Jurkat, Clone E6-1 (cell line): ENCODE results near the gene MSRB3.
"Not testable (repeated sequence)": the region's sequence is repeated elsewhere in the genome, so short reads cannot be mapped to it uniquely, and the experiment has no call there.

Experiments used
- DNase-seq: peaks from one replicate; pipeline ENCODE4 v3.0.0-alpha.2; 2011; ENCODE audit warnings: low read depth, low spot score
- H3K4me3 ChIP-seq: 2 replicates; pipeline ENCODE4 v1.5.1; 2011; ENCODE audit warnings: mild to moderate bottlenecking, low read length, control low read depth, moderate library complexity

Gene MSRB3

DNA sequence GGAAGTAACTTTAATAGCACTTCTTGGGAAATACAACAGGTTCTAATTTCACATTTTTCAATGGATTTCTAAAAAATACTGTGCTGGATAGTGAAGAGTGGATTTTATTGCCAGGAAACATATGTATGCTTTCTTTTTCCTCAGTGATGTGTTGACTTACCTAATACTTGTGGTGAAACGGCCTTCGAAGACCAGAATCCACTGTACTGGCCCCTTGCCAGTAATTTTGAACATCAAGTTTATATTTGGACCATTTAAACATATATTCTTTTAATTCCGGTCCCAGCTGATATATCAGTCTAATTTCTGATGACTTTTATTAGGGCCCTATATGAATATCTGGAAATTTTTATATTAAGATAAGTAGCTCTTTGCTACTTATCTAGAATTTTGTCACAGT, 1.8 kb downstream of the MSRB3 start:
- H3K4me3 ChIP-seq, result no peak overlapping the region
- DNase-seq, result no peak

GRCh38 chr12:65282840-65283239, 4.4 kb downstream of the MSRB3 start:
- no peak for DNase-seq
- H3K4me3 ChIP-seq, result no peak overlapping the region

- not testable (repeated sequence) for DNase-seq, H3K4me3 ChIP-seq
Measured at GRCh38 chr12:65285532-65285931, 7.0 kb downstream of the MSRB3 start.

GRCh38 chr12:65287426-65287825, 8.9 kb downstream of the MSRB3 start:
- no peak overlapping the region for H3K4me3 ChIP-seq
- DNase-seq, result no peak

- DNase-seq, result no peak
- H3K4me3 ChIP-seq, result no peak overlapping the region
Measured at GRCh38 chr12:65292241-65292640, 13.8 kb downstream of the MSRB3 start.

GRCh38 chr12:65293735-65294134, 15.3 kb downstream of the MSRB3 start:
- H3K4me3 ChIP-seq, result no peak overlapping the region
- no peak for DNase-seq

DNA sequence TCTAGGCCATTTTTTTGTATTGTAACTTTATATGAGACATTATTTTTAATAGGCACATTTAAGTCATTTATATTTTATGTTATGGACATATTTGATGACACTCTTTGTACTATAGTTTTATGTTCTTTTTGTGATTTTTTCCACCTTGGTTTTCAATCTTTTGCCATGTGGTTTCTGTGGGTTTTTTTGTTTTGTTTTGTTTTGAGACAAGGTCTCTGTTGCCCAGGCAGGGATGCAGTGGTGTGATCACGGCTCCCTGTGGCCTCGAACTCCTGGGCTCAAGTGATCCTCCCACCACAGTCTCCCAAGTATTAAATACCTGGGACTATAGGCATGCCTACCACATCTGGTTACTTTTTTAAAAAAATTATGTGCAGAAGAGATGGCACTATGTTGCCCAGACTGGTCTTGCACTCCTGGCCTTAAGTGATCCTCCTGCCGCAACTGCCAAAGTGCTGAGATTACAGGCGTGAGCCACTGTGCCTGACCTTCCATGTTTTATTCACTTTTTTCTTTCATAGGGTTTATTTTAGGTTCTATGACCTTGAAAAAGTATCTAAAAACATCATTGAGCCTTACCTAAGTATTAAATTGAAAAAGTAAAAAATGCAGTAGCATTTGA, 16.3 kb downstream of the MSRB3 start:
- no peak overlapping the region for H3K4me3 ChIP-seq
- no peak for DNase-seq

- no peak for DNase-seq
- H3K4me3 ChIP-seq, result no peak overlapping the region
Measured at GRCh38 chr12:65296508-65297265, 18.2 kb downstream of the MSRB3 start.

GRCh38 chr12:65300097-65300496, 21.6 kb downstream of the MSRB3 start:
- no peak for DNase-seq
- no peak overlapping the region for H3K4me3 ChIP-seq

DNA sequence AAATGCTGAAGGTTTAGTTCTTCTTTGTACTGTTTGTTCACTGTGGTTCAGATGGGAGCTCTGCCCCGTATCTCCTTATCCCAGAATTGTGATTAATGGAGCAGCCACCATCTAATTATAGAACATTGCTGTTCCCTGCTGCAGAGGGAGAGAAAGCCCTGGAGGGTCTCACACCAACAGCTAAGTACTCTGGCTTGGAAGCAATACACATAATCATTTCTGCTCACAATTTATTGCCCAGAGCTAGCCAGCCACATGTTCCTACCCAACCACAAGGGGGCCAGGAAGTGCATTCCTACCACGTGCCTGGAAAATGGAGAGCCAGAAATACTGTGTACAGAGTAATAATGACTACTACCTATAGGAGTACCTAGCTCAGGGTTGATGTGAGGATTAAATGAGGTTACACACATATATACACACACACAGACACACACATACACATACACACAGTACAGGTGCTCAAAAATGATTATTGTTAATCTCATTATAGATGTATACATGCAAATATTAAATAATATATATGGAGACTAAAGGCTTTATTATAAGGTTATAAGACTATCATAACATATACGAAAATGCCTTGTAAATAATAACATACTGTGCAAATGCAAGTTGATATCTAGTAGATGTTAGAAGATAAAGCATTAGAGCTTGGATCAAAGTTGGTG, 22.3 kb downstream of the MSRB3 start:
- peak; percentile 9 for DNase-seq
- no peak overlapping the region for H3K4me3 ChIP-seq

- DNase-seq, result no peak
- H3K4me3 ChIP-seq, result no peak overlapping the region
Measured at GRCh38 chr12:65302891-65303290, 24.4 kb downstream of the MSRB3 start.

DNA sequence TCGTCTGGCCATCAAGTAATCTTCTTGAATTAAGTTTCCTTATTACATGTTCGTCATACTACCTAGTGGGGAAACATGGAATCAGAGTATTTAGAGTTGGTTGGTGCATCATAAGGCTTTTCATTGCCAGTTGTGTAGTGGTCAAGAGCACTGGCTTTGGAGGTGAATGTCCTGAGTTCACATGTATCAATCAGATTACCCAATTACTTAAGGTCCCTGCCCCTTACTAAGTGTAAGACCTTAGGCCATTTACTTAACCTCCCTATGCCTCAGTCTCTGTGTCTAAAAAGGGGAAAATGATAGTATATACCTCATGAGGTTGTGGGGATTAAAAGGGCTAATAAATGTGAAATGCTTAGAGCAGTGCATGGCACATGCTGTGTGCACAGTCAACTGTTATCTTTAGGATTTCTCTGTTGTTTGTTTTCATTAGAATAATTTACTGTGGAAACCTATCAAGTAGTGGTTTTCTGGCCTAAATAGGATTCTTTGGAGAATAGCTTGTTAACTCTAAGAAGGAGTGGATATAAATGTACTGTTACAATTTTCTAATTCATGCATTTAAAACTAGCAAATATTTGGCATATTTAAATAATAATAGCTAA, 27.0 kb downstream of the MSRB3 start:
- H3K4me3 ChIP-seq, result no peak overlapping the region
- no peak for DNase-seq

DNA sequence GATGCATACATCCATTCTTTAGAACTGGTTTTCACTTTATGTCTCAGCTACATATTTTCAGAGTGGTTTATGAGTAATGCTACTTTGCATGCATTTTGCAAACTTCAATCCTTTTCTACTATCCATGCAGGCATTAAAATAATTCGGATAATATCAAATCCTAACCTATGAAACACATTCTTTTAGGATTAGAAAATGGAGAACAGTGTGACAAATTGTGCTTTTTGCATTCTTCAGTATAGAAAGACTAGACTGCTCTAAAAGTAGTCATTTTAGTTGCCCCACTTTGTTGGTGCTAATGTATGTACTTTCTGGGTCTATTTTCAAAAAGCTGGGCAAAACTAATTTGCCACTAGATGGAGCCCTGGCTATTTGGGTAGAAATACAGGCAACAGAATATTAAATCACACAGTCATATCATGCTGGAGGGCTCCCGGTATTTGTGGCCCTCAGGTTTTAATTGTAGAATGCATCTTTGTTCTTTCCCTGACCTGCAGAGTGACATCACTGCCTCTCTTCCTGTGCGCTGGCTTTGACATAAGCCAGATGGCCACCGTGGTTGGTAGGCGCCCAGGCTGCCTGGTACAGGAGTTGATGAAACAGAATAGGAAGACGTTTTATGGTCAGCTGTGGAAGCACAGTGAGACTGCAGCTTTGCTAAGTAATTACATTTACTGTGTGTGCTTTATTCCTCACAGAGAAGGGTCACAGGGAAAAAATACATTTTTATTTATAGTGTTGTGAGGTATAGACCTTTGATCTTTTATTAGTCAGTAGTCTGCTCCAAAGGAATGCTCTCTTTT, 28.1 kb downstream of the MSRB3 start:
- DNase-seq, result peak; percentile 17
- H3K4me3 ChIP-seq, result no peak overlapping the region

DNA sequence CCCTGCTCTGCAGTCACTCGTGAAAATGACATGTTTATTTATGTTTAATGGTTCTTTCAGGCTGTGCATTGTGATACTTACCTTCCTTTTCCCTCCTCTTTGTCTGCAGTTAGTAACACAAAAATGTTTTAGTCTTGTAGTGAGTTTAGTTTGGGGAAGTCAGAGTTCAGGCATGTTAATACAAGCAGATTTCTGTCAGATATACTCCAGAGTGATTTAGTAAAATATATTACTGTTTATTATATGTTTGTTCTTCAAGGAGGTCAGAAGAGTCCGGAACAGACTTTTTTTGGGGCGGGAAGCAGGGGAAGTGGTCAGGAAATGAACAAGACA, 28.7 kb downstream of the MSRB3 start:
- DNase-seq, result no peak
- no peak overlapping the region for H3K4me3 ChIP-seq

GRCh38 chr12:65308006-65308405, 29.5 kb downstream of the MSRB3 start:
- H3K4me3 ChIP-seq, result no peak overlapping the region
- no peak for DNase-seq

DNA sequence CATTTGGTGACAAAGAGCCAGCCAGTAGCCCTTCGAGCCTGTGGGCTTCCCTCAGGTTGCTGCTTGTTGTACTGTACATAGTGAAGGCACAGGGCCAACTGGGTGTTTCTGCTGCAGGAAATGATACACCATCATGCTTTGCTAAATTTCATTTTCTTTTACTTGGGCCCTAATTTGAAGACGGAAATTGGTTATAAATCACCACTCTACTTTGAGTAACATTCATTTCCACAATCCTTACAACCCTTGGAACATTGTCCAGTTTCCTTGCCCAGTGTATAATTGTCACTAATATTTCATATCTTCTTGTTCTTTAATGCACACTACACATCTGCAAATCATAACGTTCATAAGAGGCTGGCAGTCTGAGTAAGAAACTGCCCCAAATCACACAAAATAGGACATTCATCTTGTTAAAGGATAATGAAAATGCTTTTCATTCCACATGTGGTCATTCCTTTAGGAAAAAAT, 30.2 kb downstream of the MSRB3 start:
- H3K4me3 ChIP-seq, result no peak overlapping the region
- no peak for DNase-seq

- H3K4me3 ChIP-seq, result no peak overlapping the region
- no peak for DNase-seq
Measured at GRCh38 chr12:65311260-65311659, 32.8 kb downstream of the MSRB3 start.

DNA sequence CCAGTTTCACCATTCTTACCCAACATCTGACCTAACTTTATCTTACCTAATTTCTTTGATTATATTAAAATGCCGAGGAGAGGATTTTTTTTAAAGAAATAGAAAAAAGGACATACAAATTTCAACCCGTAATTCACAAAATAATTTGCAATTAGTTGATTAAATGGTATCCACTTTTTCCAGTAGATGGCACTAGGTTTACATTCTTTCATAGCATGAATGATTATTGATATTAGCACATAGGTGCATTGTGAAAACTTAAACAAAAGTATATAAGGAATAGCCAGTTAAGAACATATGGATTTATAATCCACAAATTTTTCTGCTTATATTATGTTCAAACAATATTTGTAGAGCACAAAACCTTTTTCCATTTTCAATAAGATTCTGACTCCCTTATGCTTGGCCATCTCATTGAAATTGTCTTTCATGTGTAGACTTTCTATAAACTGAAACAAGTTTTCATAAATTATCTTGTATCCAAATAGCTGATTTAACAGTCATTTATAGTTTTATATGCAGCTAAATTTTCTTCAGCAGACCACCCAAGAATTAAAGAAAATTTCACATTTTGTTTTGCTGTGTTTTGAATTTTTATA, 35.3 kb downstream of the MSRB3 start:
- DNase-seq, result peak; percentile 8
- H3K4me3 ChIP-seq, result no peak overlapping the region

GRCh38 chr12:65315238-65315637, 36.8 kb downstream of the MSRB3 start:
- not testable (repeated sequence) for H3K4me3 ChIP-seq, DNase-seq
